ENCODE results near the gene CHST11. TPM values are rescaled to one million over a fixed set of nuclear protein-coding genes. Genes with fewer than 3 reads are reported as not detected.
A peak's percentile ranks its signal among the peaks of the same experiment; 100 is the strongest.

CHST11 gene
- total RNA-seq, 1 donor from 2014 or later = 46.2 TPM

GRCh38 chr12:104672096-104672445, 215.3 kb downstream of the CHST11 start:
- H3K4me1 ChIP-seq = peaks cover 74% of the 10 kb centered on the region
- H3K4me3 ChIP-seq = no peak overlapping the region
- no peaks in the 10 kb centered on the region for H3K27me3 ChIP-seq (ENCODE audit: low read depth)
- DNase-seq (no peak), ATAC-seq (no peak)
- TF ChIP-seq CTCF (IDR thresholded peaks at IDR 0.05) = no peak
- no peaks in the 10 kb centered on the region for H3K36me3 ChIP-seq
- H3K9me3 ChIP-seq = no peaks in the 10 kb centered on the region
- peak overlapping the region; percentile 39 for H3K27ac ChIP-seq
- intact Hi-C loops (cut with DNase I) = no loop called here

DNA sequence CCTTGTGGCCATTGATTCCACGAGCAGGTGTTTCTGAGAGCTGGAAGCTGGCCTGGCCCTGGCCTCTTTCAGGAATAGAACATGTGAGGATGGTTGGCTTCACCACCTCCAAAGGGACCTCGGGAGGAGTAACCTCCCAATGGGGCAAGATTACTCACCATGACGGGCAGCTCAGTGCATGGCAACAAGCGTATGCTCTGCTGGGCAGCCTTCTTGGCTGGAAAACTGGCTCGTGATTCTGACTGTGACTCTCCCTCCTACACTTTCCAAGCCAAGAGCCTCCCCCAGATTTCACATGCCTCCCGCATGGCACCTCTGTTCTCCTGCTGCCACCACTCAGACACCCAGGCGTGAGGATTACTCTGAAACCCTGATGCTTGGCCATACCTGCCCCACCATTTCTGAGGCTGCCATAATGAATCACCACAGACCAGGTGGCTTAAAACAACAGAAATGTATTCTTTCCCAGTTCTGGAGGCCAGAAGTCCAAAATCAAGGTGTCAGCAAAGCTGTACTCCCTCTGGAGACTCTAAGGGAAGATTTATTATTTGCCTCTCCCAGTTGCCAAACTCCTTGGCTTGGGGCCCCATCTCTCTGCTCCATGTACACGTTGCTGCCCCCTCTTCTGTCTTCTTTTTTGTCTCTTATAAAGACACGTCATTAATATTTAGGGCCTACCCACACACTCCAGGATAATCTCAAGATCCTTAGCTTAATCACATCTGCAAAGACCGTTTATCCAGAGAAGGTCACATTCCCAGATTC, 215.9 kb downstream of the CHST11 start:
- no peaks in the 10 kb centered on the region for H3K9me3 ChIP-seq
- ATAC-seq (no peak), DNase-seq (peak; percentile 63)
- peaks cover 74% of the 10 kb centered on the region for H3K4me1 ChIP-seq
- intact Hi-C loops (cut with DNase I) = no loop called here
- no peaks in the 10 kb centered on the region for H3K27me3 ChIP-seq (ENCODE audit: low read depth)
- H3K36me3 ChIP-seq = no peaks in the 10 kb centered on the region
- H3K27ac ChIP-seq = peak overlapping the region; percentile 39
- no peak overlapping the region for H3K4me3 ChIP-seq
- no peak for TF ChIP-seq CTCF (IDR thresholded peaks at IDR 0.05)

DNA sequence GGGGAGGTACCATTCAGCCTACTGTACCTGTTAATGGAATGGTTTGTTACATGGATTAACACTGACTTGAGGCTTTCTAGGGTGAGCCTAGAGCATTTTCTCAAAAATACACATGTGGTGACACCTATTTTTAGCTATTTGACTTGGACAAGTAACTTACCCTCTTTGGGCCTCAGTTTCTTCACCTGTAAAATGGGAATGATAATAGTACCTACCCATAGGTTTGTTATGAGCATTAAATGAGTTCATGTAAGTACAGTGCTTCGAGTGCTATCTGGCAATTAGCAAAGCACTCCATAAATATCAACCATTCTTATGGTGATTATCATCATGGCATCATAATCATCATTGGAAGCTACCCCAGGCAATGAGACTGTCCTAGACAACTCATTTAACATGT, 216.5 kb downstream of the CHST11 start:
- intact Hi-C loops (cut with DNase I) = no loop called here
- no peaks in the 10 kb centered on the region for H3K27me3 ChIP-seq (ENCODE audit: low read depth)
- TF ChIP-seq CTCF (IDR thresholded peaks at IDR 0.05) = no peak
- peak overlapping the region; percentile 26 for H3K27ac ChIP-seq
- peaks cover 69% of the 10 kb centered on the region for H3K4me1 ChIP-seq
- no peak for DNase-seq
- H3K36me3 ChIP-seq = no peaks in the 10 kb centered on the region
- H3K9me3 ChIP-seq = no peaks in the 10 kb centered on the region
- no peak overlapping the region for H3K4me3 ChIP-seq
- no peak for ATAC-seq

DNA sequence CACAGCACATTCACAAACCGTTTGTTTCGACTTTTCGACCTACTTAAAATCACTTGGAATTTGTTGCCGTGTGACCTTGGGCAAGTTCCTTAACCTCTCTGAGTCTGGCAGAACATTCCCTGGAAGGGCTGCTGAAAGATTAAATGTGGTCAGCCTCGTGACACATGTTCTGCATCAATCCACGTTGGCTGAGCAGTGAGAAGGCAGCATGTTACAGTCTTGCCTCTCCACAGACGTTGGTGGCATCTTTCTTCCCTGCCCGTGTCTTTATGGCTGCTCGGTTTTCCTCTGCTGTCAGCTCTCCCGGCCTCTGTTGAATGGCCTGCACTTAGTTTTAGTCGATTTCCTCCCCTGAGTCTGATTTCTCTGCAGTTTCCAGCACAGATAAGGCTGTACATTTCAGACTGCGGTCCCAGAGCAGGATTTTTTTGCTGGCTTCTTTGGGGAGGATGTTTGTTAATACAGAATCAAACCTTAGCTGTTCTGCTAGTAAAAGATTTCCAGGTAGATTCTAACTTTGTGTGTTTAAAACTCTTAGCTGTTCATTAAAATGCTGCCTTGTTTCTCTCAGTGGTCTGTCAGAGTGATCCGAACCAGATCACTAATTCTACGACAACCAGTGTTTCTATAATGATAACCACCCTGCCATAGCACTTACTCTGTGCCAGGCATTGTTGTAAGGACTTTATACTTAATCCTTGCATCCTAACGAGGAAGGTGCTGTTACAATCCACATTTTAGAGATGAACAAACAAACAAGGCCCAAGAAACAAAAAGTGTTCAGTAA, 217.1 kb downstream of the CHST11 start:
- Histone ChIP-seq H3K27ac (peak overlapping the region; percentile 26), H3K9me3 (no peaks in the 10 kb centered on the region), H3K27me3 (ENCODE audit: low read depth) (no peaks in the 10 kb centered on the region), H3K4me3 (no peak overlapping the region), H3K36me3 (no peaks in the 10 kb centered on the region), H3K4me1 (peaks cover 64% of the 10 kb centered on the region)
- no peak for TF ChIP-seq CTCF (IDR thresholded peaks at IDR 0.05)
- intact Hi-C loops (cut with DNase I) = no loop called here
- DNase-seq = no peak
- ATAC-seq = no peak

DNA sequence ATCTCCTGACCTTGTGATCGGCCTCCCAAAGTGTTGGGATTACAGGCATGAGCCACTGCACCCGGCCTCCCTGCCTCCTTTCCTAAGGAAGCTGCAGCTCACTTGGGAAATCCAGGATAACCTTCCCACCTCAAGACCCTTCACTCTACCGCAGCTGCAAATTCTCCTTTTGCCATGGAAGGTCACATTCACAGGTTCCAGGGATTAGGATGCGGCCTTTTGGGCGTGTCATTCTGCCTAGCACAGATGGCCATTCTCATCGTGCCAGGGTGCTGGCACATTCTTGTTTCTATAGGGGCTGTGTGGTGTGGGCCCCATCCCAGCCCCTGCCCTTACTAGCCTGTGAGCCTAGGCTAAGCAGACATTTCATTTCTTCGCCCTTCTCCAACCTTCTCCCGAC, 219.9 kb downstream of the CHST11 start:
- ATAC-seq (no peak), DNase-seq (no peak)
- Histone ChIP-seq H3K27ac (no peak overlapping the region), H3K4me1 (peaks cover 47% of the 10 kb centered on the region), H3K27me3 (ENCODE audit: low read depth) (no peaks in the 10 kb centered on the region), H3K4me3 (no peak overlapping the region), H3K9me3 (no peaks in the 10 kb centered on the region), H3K36me3 (no peaks in the 10 kb centered on the region)
- no peak for TF ChIP-seq CTCF (IDR thresholded peaks at IDR 0.05)
- intact Hi-C loops (cut with DNase I) = no loop called here

All from lower lobe of right lung (tissue), 2 donors.